NCI-H1092 treated with DMSO at 0.1 percent for 48 hours (cell line): ENCODE data around the gene MAP7D3.
"Not testable (repeated sequence)": the region's sequence is repeated elsewhere in the genome, so short reads cannot be mapped to it uniquely, and the experiment has no call there.

Source experiments
- DNase-seq: peaks from one replicate; lab custom pipeline; 2025; lab: John Stamatoyannopoulos, UW

MAP7D3 gene

GRCh38 chrX:136250191-136251040 is 784 bp downstream of the MAP7D3 start:
- no peak for DNase-seq

GRCh38 chrX:136246201-136246600 is 5.0 kb downstream of the MAP7D3 start:
- DNase-seq = no peak

GRCh38 chrX:136237849-136238248 is 13.4 kb downstream of the MAP7D3 start:
- DNase-seq = not testable (repeated sequence)

GRCh38 chrX:136237074-136237473 is 14.1 kb downstream of the MAP7D3 start:
- DNase-seq = no peak

GRCh38 chrX:136228839-136229207 is 22.4 kb downstream of the MAP7D3 start:
- DNase-seq = no peak

- no peak for DNase-seq
Measured at GRCh38 chrX:136227948-136228838, 23.0 kb downstream of the MAP7D3 start.

- DNase-seq = no peak
Measured at GRCh38 chrX:136227074-136227473, 24.1 kb downstream of the MAP7D3 start.

GRCh38 chrX:136221851-136222513 is 29.2 kb downstream of the MAP7D3 start:
- no peak for DNase-seq

GRCh38 chrX:136220951-136221350 is 30.2 kb downstream of the MAP7D3 start:
- no peak for DNase-seq

- no peak for DNase-seq
Measured at GRCh38 chrX:136220540-136220939, 30.7 kb downstream of the MAP7D3 start.

- no peak for DNase-seq
Measured at GRCh38 chrX:136219893-136220292, 31.3 kb downstream of the MAP7D3 start.

GRCh38 chrX:136215559-136215958 is 35.6 kb downstream of the MAP7D3 start:
- DNase-seq = no peak

- no peak for DNase-seq
Measured at GRCh38 chrX:136214551-136214950, 36.6 kb downstream of the MAP7D3 start.

GRCh38 chrX:136212557-136213111 is 38.6 kb downstream of the MAP7D3 start:
- no peak for DNase-seq

- DNase-seq = no peak
Measured at GRCh38 chrX:136211766-136212556, 39.2 kb downstream of the MAP7D3 start.

- DNase-seq = no peak
Measured at GRCh38 chrX:136210806-136211205, 40.4 kb downstream of the MAP7D3 start.

- no peak for DNase-seq
Measured at GRCh38 chrX:136210243-136210642, 41.0 kb downstream of the MAP7D3 start.

GRCh38 chrX:136209751-136210150 is 41.4 kb downstream of the MAP7D3 start:
- no peak for DNase-seq

GRCh38 chrX:136209016-136209738 is 42.0 kb downstream of the MAP7D3 start:
- no peak for DNase-seq

- no peak for DNase-seq
Measured at GRCh38 chrX:136207546-136207945, 43.7 kb downstream of the MAP7D3 start.

GRCh38 chrX:136206916-136207315 is 44.3 kb downstream of the MAP7D3 start:
- DNase-seq = no peak
